GM21447 (cell line): ENCODE data around the gene MYL2.
"Not testable (repeated sequence)": the region's sequence is repeated elsewhere in the genome, so short reads cannot be mapped to it uniquely, and the experiment has no call there.

Source experiments
- ATAC-seq: cut with Tn5 transposase; IDR thresholded peaks from one replicate; pipeline ENCODE4 v1.9.1; 2021; ENCODE audit not compliant: unreplicated experiment

Gene MYL2

GRCh38 chr12:110920324-110920910 lies at the start of gene MYL2:
MYL2 (minus strand) TSS chr12:110920579; CDS start chr12:110920529, 50 bp downstream.
- ATAC-seq = no peak

- ATAC-seq = no peak
Observed at GRCh38 chr12:110966081-110966760, 45.8 kb upstream of the MYL2 start.

GRCh38 chr12:110965574-110965973 lies 45.2 kb upstream of the MYL2 start:
- no peak for ATAC-seq

- no peak for ATAC-seq
Observed at GRCh38 chr12:110960795-110961194, 40.4 kb upstream of the MYL2 start.

- ATAC-seq = no peak
Observed at GRCh38 chr12:110957652-110958051, 37.3 kb upstream of the MYL2 start.

GRCh38 chr12:110957159-110957558 lies 36.8 kb upstream of the MYL2 start:
- no peak for ATAC-seq

- ATAC-seq = not testable (repeated sequence)
Observed at GRCh38 chr12:110950867-110951266, 30.5 kb upstream of the MYL2 start.

- not testable (repeated sequence) for ATAC-seq
Observed at GRCh38 chr12:110950466-110950865, 30.1 kb upstream of the MYL2 start.

GRCh38 chr12:110948041-110948440 lies 27.7 kb upstream of the MYL2 start:
- no peak for ATAC-seq

GRCh38 chr12:110943373-110943772 lies 23.0 kb upstream of the MYL2 start:
- no peak for ATAC-seq

GRCh38 chr12:110941391-110941790 lies 21.0 kb upstream of the MYL2 start:
- ATAC-seq = no peak

GRCh38 chr12:110940933-110941332 lies 20.6 kb upstream of the MYL2 start:
- ATAC-seq = no peak

- no peak for ATAC-seq
Observed at GRCh38 chr12:110940296-110940695, 19.9 kb upstream of the MYL2 start.

- ATAC-seq = no peak
Observed at GRCh38 chr12:110937104-110937641, 16.8 kb upstream of the MYL2 start.

- no peak for ATAC-seq
Observed at GRCh38 chr12:110936367-110937103, 16.2 kb upstream of the MYL2 start.

- ATAC-seq = no peak
Observed at GRCh38 chr12:110935588-110935987, 15.2 kb upstream of the MYL2 start.

GRCh38 chr12:110934093-110934852 lies 13.9 kb upstream of the MYL2 start:
- ATAC-seq = no peak

GRCh38 chr12:110933326-110933974 lies 13.1 kb upstream of the MYL2 start:
- ATAC-seq = no peak

GRCh38 chr12:110932046-110932445 lies 11.7 kb upstream of the MYL2 start:
- ATAC-seq = no peak

- ATAC-seq = no peak
Observed at GRCh38 chr12:110931315-110931728, 10.9 kb upstream of the MYL2 start.
